ENCODE data around the gene IL23A. TPM values are rescaled to one million over a fixed set of nuclear protein-coding genes. Genes with fewer than 3 reads are reported as not detected.

The IL23A gene
- total and polyA plus RNA-seq, 2 of the 13 experiments (the other 11 are each of a cell fraction or from before 2014, with no cell fraction given), result 0.33 to 0.35 TPM

GRCh38 chr12:56299853-56300643 lies 38.6 kb upstream of the IL23A start, which contains the start of gene CS (continued):
- TF ChIP-seq CENPBD1 (CRISPR knock-in tag; IDR thresholded peaks at IDR 0.05; ENCODE audit: borderline replicate concordance, low read depth) (no peak), TGIF2 (CRISPR knock-in tag; IDR thresholded peaks at IDR 0.05) (peak; percentile 78), ZNF674 (CRISPR knock-in tag; IDR thresholded peaks at IDR 0.05; ENCODE audit: low read depth) (no peak), ZNF569 (CRISPR knock-in tag; IDR thresholded peaks at IDR 0.05; ENCODE audit: borderline replicate concordance) (no peak), ZNF225 (CRISPR knock-in tag; IDR thresholded peaks at IDR 0.05) (peak; percentile 69), ZNF576 (CRISPR knock-in tag; IDR thresholded peaks at IDR 0.05) (peak; percentile 79; the same call in 1 of the 2 replicates), ZNF580 (CRISPR knock-in tag; IDR thresholded peaks at IDR 0.05; ENCODE audit: borderline replicate concordance, low read depth) (no peak), FOXO1 (CRISPR knock-in tag; IDR thresholded peaks at IDR 0.05) (no peak), ARNT (IDR thresholded peaks at IDR 0.05) (no peak), ZNF446 (CRISPR knock-in tag; IDR thresholded peaks at IDR 0.05) (no peak), FOXA3 (CRISPR knock-in tag; IDR thresholded peaks at IDR 0.05) (no peak; the same call in none of the 2 replicates), ATF1 (CRISPR knock-in tag; IDR thresholded peaks at IDR 0.05) (no peak), THYN1 (CRISPR knock-in tag; IDR thresholded peaks at IDR 0.05; ENCODE audit: borderline replicate concordance, low read depth) (0 out of 2 replicates have a peak, but pooled peaks have one; percentile 68), ZBTB38 (CRISPR knock-in tag; IDR thresholded peaks at IDR 0.05) (0 out of 2 replicates have a peak, but pooled peaks have one; percentile 23), EZH2 (conservative IDR thresholded peaks at IDR 0.05; ENCODE audit: low read depth, low read length) (no peak), MAFK (conservative IDR thresholded peaks at IDR 0.05 in 1 of 2, IDR thresholded peaks at IDR 0.05 in 1 of 2; ENCODE audit: low read length in 2 of 2) (no peak), POLR2AphosphoS2 (IDR thresholded peaks at IDR 0.05; ENCODE audit: low read depth, low read length) (0 out of 2 replicates have a peak, but pooled peaks have one; percentile 44), ZFP41 (CRISPR knock-in tag; IDR thresholded peaks at IDR 0.05; ENCODE audit: borderline replicate concordance) (no peak), ZNF280B (CRISPR knock-in tag; IDR thresholded peaks at IDR 0.05; ENCODE audit: borderline replicate concordance) (0 out of 2 replicates have a peak, but pooled peaks have one; percentile 30), NCOA2 (CRISPR knock-in tag; IDR thresholded peaks at IDR 0.05) (no peak; the same call in 1 of the 2 replicates), ZC3H13 (CRISPR knock-in tag; IDR thresholded peaks at IDR 0.05) (0 out of 2 replicates have a peak, but pooled peaks have one; percentile 37), ZNF33A (CRISPR knock-in tag; IDR thresholded peaks at IDR 0.05; ENCODE audit: borderline replicate concordance) (no peak), ZNF337 (CRISPR knock-in tag; IDR thresholded peaks at IDR 0.05; ENCODE audit: borderline replicate concordance, low read depth) (no peak)

Measured in HepG2 (cell line).